GM18517 (cell line): ENCODE results near the gene LAG3.
"Not testable (repeated sequence)": the region's sequence is repeated elsewhere in the genome, so short reads cannot be mapped to it uniquely, and the experiment has no call there.

ENCODE experiments used
- ATAC-seq: cut with Tn5 transposase; IDR thresholded peaks from one replicate; pipeline ENCODE4 v1.9.1; 2021; ENCODE audit warnings: mild to moderate bottlenecking, moderate library complexity; ENCODE audit not compliant: unreplicated experiment

The LAG3 gene

DNA sequence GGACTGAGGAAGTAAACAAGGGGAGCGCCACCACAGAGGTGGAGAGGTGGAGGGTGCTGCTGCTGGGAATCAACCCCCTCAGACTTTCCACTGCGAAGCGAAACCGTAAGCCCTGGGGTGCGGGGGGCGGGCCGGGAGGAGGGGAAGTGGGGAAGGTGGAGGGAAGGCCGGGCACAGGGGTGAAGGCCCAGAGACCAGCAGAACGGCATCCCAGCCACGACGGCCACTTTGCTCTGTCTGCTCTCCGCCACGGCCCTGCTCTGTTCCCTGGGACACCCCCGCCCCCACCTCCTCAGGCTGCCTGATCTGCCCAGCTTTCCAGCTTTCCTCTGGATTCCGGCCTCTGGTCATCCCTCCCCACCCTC, at the start of gene LAG3:
LAG3 (plus strand) TSS at position 190 of the 365 bp plus-strand sequence. CDS start 333 bp downstream, outside the sequence.
- no peak for ATAC-seq

GRCh38 chr12:6722863-6723262, 49.5 kb upstream of the LAG3 start:
- ATAC-seq: no peak

DNA sequence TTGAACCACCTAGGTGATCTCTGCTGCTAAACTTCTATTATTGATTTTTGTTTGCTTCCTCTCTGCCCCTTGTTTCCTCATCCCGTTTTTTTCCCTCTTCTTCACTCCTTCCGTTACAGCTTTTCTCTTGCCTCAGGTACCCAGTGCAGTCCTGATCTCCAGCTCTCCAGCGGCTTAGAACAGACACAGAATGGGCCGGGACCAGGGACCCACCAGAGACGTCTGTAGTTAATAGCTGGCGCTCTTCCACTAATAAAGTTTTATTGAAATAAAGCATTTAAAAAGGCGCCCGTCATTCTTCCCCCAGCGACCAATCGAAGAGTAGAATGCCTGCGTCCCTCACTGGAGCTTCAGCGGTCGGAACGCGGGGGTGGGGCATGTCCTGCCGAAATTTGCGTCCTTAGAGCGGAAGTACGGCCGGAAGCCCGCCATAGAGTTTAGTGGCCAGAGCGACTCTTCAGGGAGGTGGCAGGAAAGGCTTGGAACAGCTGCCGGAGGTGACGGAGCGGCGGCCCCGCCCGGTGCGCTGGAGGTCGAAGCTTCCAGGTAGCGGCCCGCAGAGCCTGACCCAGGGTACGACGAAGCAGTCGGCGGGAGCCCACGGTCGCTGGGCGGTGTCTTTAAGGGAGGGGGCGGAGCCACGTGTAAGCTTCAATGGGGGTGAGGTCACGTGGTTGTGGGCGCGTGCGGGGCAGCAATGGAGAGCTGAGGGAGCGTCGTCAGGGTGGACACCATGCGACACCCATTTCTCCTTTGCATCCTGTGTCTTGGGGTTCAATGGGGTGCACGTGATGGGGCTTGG, 48.5 kb upstream of the LAG3 start, which contains the start of gene COPS7A:
COPS7A (plus strand) TSS at position 440 of the 802 bp plus-strand sequence. CDS start 611 bp downstream, outside the sequence.
- ATAC-seq: peak; percentile 85

GRCh38 chr12:6724409-6724797, 47.9 kb upstream of the LAG3 start:
- ATAC-seq: peak; percentile 14

- ATAC-seq: no peak
Observed at GRCh38 chr12:6725350-6725749, 47.0 kb upstream of the LAG3 start.

GRCh38 chr12:6729186-6729585, 43.1 kb upstream of the LAG3 start:
- ATAC-seq: no peak

DNA sequence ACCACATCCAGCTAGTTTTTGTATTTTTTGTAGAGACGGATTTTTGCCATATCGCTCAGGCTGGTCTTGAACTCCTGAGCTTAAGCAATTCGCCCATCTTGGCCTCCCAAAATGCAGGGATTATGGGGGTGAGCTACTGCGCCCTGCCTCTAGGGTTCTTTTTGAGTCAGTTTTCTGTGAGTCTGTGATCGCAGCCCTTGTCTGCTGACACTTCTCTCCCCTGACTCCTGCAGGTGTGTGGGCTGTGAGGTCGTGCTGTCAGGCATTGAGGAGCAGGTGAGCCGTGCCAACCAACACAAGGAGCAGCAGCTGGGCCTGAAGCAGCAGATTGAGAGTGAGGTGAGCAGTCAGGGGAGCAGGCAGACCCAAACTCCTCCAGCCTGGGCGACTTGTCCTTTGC, 42.2 kb upstream of the LAG3 start:
- ATAC-seq: no peak

DNA sequence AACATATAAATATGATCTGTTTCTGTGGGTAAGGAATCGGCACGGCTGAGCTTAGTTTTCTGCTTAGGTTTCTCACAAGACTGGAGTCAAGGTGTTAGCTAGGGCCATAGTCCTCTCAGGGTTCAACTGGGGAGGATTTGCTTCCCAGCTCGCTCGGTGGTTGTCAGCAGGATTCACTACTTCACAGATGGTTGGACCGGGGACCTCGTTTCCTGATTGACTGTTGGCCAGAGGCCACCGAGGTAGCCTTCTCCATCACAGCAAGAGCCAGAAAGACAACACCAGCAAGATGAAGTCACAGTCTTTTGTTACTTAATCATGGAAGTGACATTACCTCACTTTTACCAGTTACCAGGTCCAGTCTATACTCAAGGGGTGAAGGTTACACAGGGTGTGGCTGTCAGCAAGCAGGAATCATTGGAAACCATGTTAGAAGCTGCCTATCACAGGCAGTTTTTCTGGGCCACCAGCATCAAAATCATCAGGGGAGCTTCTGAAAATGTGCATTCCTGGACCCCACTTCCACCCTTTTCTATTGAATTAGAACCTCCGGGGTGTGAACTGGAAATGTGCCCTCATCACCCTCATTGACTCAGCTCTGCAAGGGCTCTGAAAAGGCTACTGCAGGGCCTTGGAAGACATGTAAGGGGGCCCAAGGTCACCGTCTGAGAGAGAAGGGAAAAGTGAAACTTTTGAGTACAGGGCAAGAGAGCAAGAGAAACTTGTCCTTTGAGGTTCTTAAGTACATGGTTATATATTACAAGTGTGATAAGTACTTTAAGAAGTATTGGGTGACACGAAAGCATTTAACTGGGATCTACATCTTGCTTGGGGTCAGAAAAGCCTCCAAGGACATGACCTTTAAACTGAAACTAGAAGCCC, 37.6 kb upstream of the LAG3 start:
- no peak for ATAC-seq

DNA sequence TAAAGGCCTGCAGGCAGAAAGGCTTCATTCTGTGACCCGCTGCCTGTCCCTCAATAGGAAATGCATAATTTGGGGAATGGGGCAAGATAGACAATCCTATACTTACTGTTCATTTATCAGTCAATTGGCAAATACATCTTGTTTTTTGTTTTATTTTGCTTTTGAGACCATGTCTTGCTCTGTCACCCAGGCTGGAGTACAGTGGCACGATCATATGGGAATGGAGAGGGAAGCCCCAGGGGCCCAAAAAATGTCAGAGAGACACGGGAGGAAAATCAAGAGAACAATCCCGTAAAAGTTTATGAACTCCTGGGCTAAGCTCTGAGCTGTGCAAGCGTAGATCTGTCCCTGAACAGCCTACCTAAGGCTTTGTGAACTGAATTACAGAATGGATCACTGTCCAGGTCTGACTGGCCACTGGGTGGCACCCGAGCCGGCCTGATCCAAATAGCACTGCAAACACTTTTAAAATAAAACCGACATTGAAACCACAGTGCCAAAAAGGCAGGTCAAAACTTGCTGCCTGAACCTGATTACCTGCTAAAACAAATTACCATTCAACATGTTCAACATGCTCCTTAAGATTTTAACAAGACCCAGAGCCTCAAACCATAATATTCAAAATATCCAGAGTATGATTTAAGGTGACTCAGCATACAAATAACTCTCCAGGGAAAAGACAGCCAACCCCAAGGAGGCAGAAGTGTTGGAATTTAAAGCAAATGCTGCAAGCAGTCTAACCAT, 36.7 kb upstream of the LAG3 start:
- ATAC-seq: no peak

- no peak for ATAC-seq
Observed at GRCh38 chr12:6736754-6737153, 35.6 kb upstream of the LAG3 start.

- not testable (repeated sequence) for ATAC-seq
Observed at GRCh38 chr12:6742080-6742479, 30.2 kb upstream of the LAG3 start.

DNA sequence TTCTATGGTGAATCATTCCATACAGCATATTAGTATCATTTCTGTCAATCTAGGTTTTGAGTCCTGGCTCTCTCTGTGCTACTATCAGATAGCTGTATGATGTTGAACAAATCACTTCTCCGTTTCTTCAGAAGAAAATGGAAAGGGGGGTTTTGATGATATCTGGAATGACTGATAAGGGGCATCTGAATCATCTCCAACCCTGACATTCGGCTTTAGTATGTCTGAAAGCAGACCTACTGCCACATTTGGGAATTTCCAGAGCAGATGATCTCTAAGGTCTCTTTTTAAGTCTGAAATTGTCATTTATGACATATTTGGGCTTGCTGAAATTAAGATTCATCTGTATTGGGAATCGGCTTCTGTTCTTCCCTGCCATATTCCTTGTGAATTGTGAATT, 29.5 kb upstream of the LAG3 start:
- ATAC-seq: no peak

GRCh38 chr12:6743300-6743699, 29.0 kb upstream of the LAG3 start:
- ATAC-seq: not testable (repeated sequence)

DNA sequence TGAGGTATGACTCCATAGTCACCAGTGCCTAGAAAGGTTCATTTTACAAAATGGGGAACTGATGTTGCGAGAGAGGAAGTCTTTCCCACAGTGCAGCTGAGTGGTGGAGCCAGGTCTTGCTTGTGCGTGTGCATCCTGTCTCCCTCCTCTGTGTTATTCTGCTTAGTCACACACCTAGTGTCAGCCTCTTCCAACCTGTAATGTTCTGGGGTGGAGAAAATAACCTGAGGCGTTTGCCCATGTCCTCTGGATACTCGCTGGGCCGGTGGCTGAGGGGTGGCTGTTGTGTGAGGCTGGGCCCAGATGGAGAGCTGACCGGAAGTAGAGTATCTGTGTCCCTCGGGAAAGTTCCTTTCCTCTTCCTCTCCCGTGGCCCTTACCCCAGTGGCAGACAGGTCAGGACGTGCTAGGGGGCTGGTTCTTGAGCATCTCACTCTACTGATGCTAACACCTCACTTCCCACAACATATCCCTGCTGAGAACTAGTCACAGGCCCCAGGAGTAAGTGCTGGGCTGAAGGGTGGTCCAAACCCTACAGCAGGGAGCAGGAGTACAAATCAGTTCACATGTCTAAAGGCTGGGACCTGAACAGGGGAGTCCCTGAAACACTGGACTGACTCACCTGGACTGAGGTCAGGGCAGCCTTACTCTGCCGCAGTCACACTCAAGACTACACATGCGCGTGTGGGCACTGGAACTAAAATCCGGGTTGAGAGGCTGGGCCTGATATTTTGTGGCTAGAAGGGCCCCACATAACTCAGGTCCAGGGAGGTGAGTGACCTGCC, 26.4 kb upstream of the LAG3 start:
- ATAC-seq: no peak

- ATAC-seq: no peak
Observed at GRCh38 chr12:6747216-6747615, 25.1 kb upstream of the LAG3 start.

DNA sequence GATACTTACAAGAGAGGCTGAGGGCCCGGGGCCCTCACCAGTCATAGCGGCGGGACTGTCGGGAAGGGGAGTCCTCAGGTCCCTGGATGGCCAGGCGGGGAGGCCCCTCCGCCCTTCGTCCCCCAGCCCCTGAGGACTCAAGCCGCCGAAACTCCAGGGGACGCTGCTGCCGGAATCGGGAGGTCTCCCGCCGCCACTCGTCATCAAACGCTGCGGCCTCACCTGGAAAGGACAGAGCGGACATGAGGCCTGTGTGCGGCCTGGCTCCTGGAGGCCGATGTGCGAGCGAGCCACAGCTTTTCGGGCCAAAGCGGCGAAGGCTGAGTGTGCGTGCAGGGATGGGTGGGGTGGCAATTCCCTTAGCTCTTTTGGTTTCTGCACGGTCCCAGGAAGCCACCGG, 23.6 kb upstream of the LAG3 start:
- no peak for ATAC-seq

DNA sequence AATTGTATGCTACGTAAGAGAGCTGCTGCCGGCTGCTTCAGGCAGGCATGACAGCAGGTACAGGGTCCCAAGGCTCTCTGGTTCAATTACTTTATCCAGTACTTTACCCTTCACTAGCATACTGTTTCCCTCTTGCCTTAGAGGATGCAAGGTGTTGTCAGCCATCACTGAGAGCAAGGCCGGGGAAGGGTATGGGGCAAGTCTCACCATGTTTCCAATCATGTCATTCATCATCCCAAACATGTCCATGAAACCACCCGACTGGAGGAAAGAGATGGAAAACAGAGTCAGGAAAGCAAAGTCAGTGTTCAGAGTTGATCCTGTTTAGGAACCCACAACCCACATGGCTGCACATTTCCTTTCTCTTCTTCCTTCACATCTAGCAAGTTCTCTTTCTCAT, 21.8 kb upstream of the LAG3 start:
- ATAC-seq: no peak

GRCh38 chr12:6751767-6752166, 20.6 kb upstream of the LAG3 start:
- no peak for ATAC-seq

GRCh38 chr12:6752167-6752920, 20.0 kb upstream of the LAG3 start:
- no peak for ATAC-seq
